Measurements from ENCODE around the gene FIGNL2. TPM values are rescaled to one million over a fixed set of nuclear protein-coding genes. Genes with fewer than 3 reads are reported as not detected.

The FIGNL2 gene
- total and polyA plus RNA-seq, 2 of the 13 experiments (the other 11 are each of a cell fraction or from before 2014, with no cell fraction given): 0.82 to 1.00 TPM

- H3K36me3 ChIP-seq (replicated peaks in 1 of 2; ENCODE audit: control insufficient read depth in 1 of 2, insufficient read depth in 2 of 2, low read length in 2 of 2): no peaks in the 10 kb centered on the region
- BruUV-seq (replicated peaks): no TSS peak
- in situ Hi-C loops (cut with HindIII; ENCODE audit: extremely low pct_ligation_motif_present, low pct_unique_long_range_greater_than_20kb) (no loop called here), intact Hi-C loops (cut with micrococcal nuclease; ENCODE audit: unreplicated experiment) (no loop called here)
- DNase-seq (ENCODE audit: low spot score) (no peak), FAIRE-seq (no peak), ATAC-seq (no peak)
- no peaks in the 10 kb centered on the region for H3K9me3 ChIP-seq (ENCODE audit: low read length)
- ChIA-PET POLR2A (no interaction called here), CTCF (ENCODE audit: low intra/inter-chr PET ratio, low total read pairs) (no interaction called here)
- no peak overlapping the region for H3K27ac ChIP-seq (ENCODE audit: extremely low read length, insufficient read depth, low read length)
- H3K4me3 ChIP-seq (replicated peaks in 1 of 3; ENCODE audit: insufficient read depth in 1 of 3, low read depth in 2 of 3, low read length in 3 of 3): no peak overlapping the region
- no peaks in the 10 kb centered on the region for H4K20me1 ChIP-seq (ENCODE audit: insufficient read depth, low read length)
- H3K9ac ChIP-seq (ENCODE audit: insufficient read depth, low read depth, low read length): no peak overlapping the region
- WGBS (ENCODE audit: low lambda C conversion rate): 85% methylated on average over 5 of the region's 5 CpGs
- H2AFZ ChIP-seq (ENCODE audit: low read length): no peak overlapping the region
- H3K79me2 ChIP-seq (ENCODE audit: insufficient read depth, low read length): no peaks in the 10 kb centered on the region
- H3K4me1 ChIP-seq (ENCODE audit: insufficient read depth, low read length): peaks cover 6% of the 10 kb centered on the region; the same call in 1 of the 2 replicates
- no peaks in the 10 kb centered on the region for H3K27me3 ChIP-seq (ENCODE audit: control insufficient read depth in 1 of 2, insufficient read depth in 2 of 2, low read length in 2 of 2)
- TF ChIP-seq, protein P1, sequence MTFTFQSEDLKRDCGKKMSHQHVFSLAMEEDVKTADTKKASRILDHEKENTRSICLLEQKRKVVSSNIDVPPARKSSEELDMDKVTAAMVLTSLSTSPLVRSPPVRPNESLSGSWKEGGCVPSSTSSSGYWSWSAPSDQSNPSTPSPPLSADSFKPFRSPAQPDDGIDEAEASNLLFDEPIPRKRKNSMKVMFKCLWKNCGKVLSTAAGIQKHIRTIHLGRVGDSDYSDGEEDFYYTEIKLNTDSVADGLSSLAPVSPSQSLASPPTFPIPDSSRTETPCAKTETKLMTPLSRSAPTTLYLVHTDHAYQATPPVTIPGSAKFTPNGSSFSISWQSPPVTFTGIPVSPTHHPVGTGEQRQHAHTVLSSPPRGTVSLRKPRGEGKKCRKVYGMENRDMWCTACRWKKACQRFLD (CRISPR knock-in tag; IDR thresholded peaks at IDR 0.05; ENCODE audit: borderline replicate concordance): no peak
- TF ChIP-seq ZMYM2 (CRISPR knock-in tag; IDR thresholded peaks at IDR 0.05) (no peak), ZNF710 (CRISPR knock-in tag; IDR thresholded peaks at IDR 0.05; ENCODE audit: borderline replicate concordance) (no peak), MAFK (conservative IDR thresholded peaks at IDR 0.05 in 1 of 2, IDR thresholded peaks at IDR 0.05 in 1 of 2; ENCODE audit: low read length in 2 of 2) (no peak)
- TF ChIP-seq, protein P2, sequence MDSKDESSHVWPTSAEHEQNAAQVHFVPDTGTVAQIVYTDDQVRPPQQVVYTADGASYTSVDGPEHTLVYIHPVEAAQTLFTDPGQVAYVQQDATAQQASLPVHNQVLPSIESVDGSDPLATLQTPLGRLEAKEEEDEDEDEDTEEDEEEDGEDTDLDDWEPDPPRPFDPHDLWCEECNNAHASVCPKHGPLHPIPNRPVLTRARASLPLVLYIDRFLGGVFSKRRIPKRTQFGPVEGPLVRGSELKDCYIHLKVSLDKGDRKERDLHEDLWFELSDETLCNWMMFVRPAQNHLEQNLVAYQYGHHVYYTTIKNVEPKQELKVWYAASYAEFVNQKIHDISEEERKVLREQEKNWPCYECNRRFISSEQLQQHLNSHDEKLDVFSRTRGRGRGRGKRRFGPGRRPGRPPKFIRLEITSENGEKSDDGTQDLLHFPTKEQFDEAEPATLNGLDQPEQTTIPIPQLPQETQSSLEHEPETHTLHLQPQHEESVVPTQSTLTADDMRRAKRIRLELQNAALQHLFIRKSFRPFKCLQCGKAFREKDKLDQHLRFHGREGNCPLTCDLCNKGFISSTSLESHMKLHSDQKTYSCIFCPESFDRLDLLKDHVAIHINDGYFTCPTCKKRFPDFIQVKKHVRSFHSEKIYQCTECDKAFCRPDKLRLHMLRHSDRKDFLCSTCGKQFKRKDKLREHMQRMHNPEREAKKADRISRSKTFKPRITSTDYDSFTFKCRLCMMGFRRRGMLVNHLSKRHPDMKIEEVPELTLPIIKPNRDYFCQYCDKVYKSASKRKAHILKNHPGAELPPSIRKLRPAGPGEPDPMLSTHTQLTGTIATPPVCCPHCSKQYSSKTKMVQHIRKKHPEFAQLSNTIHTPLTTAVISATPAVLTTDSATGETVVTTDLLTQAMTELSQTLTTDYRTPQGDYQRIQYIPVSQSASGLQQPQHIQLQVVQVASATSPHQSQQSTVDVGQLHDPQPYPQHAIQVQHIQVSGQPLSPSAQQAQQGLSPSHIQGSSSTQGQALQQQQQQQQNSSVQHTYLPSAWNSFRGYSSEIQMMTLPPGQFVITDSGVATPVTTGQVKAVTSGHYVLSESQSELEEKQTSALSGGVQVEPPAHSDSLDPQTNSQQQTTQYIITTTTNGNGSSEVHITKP (CRISPR knock-in tag; IDR thresholded peaks at IDR 0.05; ENCODE audit: low read depth): no peak
- TF ChIP-seq, protein P3, sequence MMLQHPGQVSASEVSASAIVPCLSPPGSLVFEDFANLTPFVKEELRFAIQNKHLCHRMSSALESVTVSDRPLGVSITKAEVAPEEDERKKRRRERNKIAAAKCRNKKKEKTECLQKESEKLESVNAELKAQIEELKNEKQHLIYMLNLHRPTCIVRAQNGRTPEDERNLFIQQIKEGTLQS (CRISPR knock-in tag; IDR thresholded peaks at IDR 0.05): no peak
- no peak overlapping the region for H3K4me2 ChIP-seq (ENCODE audit: low read depth, low read length)
Measured at GRCh38 chr12:51792417-51792816, 56.1 kb downstream of the FIGNL2 start.

Measured in HepG2 (cell line).